ENCODE results near the gene ZNF280B.

DNA sequence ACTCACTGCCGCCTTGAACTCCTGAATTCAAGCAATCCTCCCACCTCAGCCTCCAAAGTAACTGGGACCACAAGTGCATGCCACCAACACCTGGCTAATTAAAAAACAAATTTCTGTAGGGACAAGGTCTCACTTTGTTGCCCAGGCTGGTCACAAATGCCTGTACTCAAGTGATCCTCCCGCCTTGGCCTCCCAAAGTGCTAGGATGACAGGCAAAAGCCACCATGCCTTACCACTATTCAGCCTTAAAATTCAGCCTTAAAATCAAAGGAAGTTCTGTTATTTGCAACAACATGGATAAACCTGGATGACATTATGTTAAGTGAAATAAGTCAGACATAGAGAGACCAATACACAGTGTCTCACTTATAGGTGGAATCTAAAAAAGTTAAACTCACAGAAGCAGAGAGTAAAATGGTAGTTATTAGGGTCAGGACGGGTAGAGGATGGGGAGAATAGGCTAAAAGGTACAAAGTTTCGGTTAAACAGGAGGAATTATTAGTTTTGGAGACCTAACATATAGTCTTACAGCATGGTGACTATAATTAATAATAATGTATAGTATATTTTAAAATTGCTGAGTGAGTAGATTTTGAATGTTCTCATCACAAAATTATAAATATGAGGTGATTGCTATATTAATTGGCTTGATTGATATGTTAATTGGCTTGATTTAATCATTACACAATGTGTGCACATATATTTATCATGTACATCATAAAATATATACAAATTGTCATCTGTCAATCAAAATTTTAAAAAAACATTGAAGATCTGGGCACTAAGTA lies 17.8 kb upstream of the ZNF280B start:
- TF ChIP-seq, protein P1, sequence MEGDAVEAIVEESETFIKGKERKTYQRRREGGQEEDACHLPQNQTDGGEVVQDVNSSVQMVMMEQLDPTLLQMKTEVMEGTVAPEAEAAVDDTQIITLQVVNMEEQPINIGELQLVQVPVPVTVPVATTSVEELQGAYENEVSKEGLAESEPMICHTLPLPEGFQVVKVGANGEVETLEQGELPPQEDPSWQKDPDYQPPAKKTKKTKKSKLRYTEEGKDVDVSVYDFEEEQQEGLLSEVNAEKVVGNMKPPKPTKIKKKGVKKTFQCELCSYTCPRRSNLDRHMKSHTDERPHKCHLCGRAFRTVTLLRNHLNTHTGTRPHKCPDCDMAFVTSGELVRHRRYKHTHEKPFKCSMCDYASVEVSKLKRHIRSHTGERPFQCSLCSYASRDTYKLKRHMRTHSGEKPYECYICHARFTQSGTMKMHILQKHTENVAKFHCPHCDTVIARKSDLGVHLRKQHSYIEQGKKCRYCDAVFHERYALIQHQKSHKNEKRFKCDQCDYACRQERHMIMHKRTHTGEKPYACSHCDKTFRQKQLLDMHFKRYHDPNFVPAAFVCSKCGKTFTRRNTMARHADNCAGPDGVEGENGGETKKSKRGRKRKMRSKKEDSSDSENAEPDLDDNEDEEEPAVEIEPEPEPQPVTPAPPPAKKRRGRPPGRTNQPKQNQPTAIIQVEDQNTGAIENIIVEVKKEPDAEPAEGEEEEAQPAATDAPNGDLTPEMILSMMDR (conservative IDR thresholded peaks at IDR 0.05) = no peak
- TF ChIP-seq ZFX (IDR thresholded peaks at IDR 0.05) = no peak
